T-helper 9 cell (primary cell): ENCODE results near the gene GINM1.

Experiments used
- DNase-seq: peaks from one replicate; pipeline ENCODE4 v3.0.0-alpha.2; 2020

GINM1 gene

GRCh38 chr6:149600508-149600907 lies 34.3 kb downstream of the GINM1 start:
- no peak for DNase-seq

GRCh38 chr6:149608381-149608982 lies 42.3 kb downstream of the GINM1 start:
- no peak for DNase-seq

- no peak for DNase-seq
Observed at GRCh38 chr6:149614337-149614736, 48.2 kb downstream of the GINM1 start.

- DNase-seq = no peak
Observed at GRCh38 chr6:149615805-149616204, 49.6 kb downstream of the GINM1 start.

- no peak for DNase-seq
Observed at GRCh38 chr6:149627672-149628071, 61.5 kb downstream of the GINM1 start.

GRCh38 chr6:149628875-149629510 lies 62.8 kb downstream of the GINM1 start:
- no peak for DNase-seq

- no peak for DNase-seq
Observed at GRCh38 chr6:149634315-149634714, 68.1 kb downstream of the GINM1 start.

GRCh38 chr6:149636124-149636523 lies 69.9 kb downstream of the GINM1 start:
- no peak for DNase-seq
